H1 (cell line): ENCODE results near the gene ATP5MC3. TPM values are rescaled to one million over a fixed set of nuclear protein-coding genes. Genes with fewer than 3 reads are reported as not detected.

Experiments used
- CTCF ChIA-PET: fragments of 300-600 bp; sonication (Branson Sonifier 250); formaldehyde crosslinking; loops from one replicate; lab custom pipeline; 2021; ENCODE audit not compliant: partially characterized antibody; lab: Charles Lee
- POLR2A ChIA-PET: fragments of 300-600 bp; sonication (Branson Sonifier 250); formaldehyde crosslinking; loops from one replicate; lab custom pipeline; 2021; ENCODE audit warnings: inconsistent platforms; ENCODE audit not compliant: partially characterized antibody; lab: Charles Lee
- DNase-seq, 2 experiments: peaks; one replicate each; pipeline versions ENCODE4 v3.0.0 to v3.0.0-alpha.2; 2010 to 2022; ENCODE audit warnings: low spot score in 2 of 2, low read depth in 1 of 2, mixed read lengths in 1 of 2
- FAIRE-seq: peaks from 2 replicates; lab custom pipeline; 2011; peaks lifted over from hg19 to GRCh38; lab: Jason Lieb, UNC
- H2AFZ ChIP-seq: 2 replicates; pipeline ENCODE4 v1.8.1; 2012; ENCODE audit warnings: low read length, inconsistent platforms
- H2AK5ac ChIP-seq: 2 replicates; pipeline ENCODE4 v1.6.1; 2013; ENCODE audit warnings: low read depth, low read length
- H2BK120ac ChIP-seq: replicated peaks from 2 replicates; pipeline ENCODE3; 2013; ENCODE audit warnings: low read depth, low read length, inconsistent platforms
- H2BK12ac ChIP-seq: 2 replicates; pipeline ENCODE4 v1.6.1; 2013; ENCODE audit warnings: low read depth, low read length
- H2BK15ac ChIP-seq: 2 replicates; pipeline ENCODE4 v1.6.1; 2013; ENCODE audit warnings: low read length
- H2BK20ac ChIP-seq: 2 replicates; pipeline ENCODE4 v1.6.1; 2013; ENCODE audit warnings: low read length
- H2BK5ac ChIP-seq: 2 replicates; pipeline ENCODE4 v1.6.1; 2013; ENCODE audit warnings: low read depth, low read length
- H3K14ac ChIP-seq: 2 replicates; pipeline ENCODE4 v1.6.1; 2013; ENCODE audit warnings: inconsistent platforms; ENCODE audit not compliant: insufficient read length
- H3K18ac ChIP-seq: 2 replicates; pipeline ENCODE4 v1.6.1; 2013; ENCODE audit warnings: low read length; ENCODE audit errors: extremely low read depth
- H3K23ac ChIP-seq: 2 replicates; pipeline ENCODE4 v1.6.1; 2013; ENCODE audit warnings: inconsistent platforms; ENCODE audit not compliant: insufficient read length
- H3K23me2 ChIP-seq: 2 replicates; pipeline ENCODE4 v1.6.1; 2013; ENCODE audit warnings: low read depth, low read length
- H3K27ac ChIP-seq: 2 replicates; pipeline ENCODE4 v1.6.1; 2011; ENCODE audit warnings: low read depth, low read length, inconsistent platforms
- H3K27me3 ChIP-seq, 4 experiments: replicated peaks in 1 of 4; 1 replicate in 1 of 4; 2 replicates in 3 of 4; pipeline versions ENCODE4 v1.6.1 to v1.8.1; 2011 to 2013; ENCODE audit warnings: low read length in 3 of 4, mild to moderate bottlenecking in 3 of 4, inconsistent platforms in 2 of 4, mixed read lengths in 2 of 4, moderate library complexity in 1 of 4; ENCODE audit not compliant: control insufficient read depth in 3 of 4, insufficient read depth in 3 of 4; ENCODE audit errors: extremely low read depth in 1 of 4
- H3K36me3 ChIP-seq, 4 experiments: 2 replicates each; pipeline versions ENCODE4 v1.6.1 to v1.8.1; 2011 to 2013; ENCODE audit warnings: mild to moderate bottlenecking in 4 of 4, low read length in 3 of 4, moderate library complexity in 2 of 4, control low read depth in 1 of 4, inconsistent platforms in 1 of 4; ENCODE audit not compliant: insufficient read depth in 4 of 4, control insufficient read depth in 2 of 4
- H3K4ac ChIP-seq: replicated peaks from 2 replicates; pipeline ENCODE3; 2013; ENCODE audit warnings: low read length, low read depth, mixed read lengths, inconsistent platforms; ENCODE audit not compliant: insufficient read length
- H3K4me1 ChIP-seq, 4 experiments: replicated peaks in 1 of 4; 1 replicate in 1 of 4; 2 replicates in 3 of 4; pipeline versions ENCODE4 v1.6.1 to v1.8.1; 2011 to 2013; ENCODE audit warnings: low read length in 3 of 4, inconsistent platforms in 2 of 4, mixed read lengths in 1 of 4; ENCODE audit not compliant: insufficient read depth in 4 of 4, control insufficient read depth in 3 of 4
- H3K4me2 ChIP-seq, 2 experiments: 2 replicates each; pipeline versions ENCODE4 v1.6.1 to v1.8.1; 2011 to 2013; ENCODE audit warnings: low read depth in 2 of 2, low read length in 2 of 2, control low read depth in 1 of 2, inconsistent platforms in 1 of 2, mild to moderate bottlenecking in 1 of 2; ENCODE audit not compliant: insufficient read depth in 1 of 2
- H3K4me3 ChIP-seq, 4 experiments: fragments of 200-600, 300-600 bp in 1 of 4; sonication (generic), shearing (Covaris generic), sonication (Bioruptor Twin) in 1 of 4; 2 replicates each; pipeline versions ENCODE4 v1.5.1 to v1.8.1; 2011 to 2016; ENCODE audit warnings: low read length in 4 of 4, low read depth in 3 of 4, control low read depth in 2 of 4, inconsistent platforms in 2 of 4, mild to moderate bottlenecking in 2 of 4, mixed read lengths in 1 of 4, moderate library complexity in 1 of 4; ENCODE audit not compliant: insufficient read depth in 2 of 4; ENCODE audit errors: extremely low read depth in 1 of 4
- H3K56ac ChIP-seq: replicated peaks from 2 replicates; pipeline ENCODE3; 2013; ENCODE audit warnings: low read depth, mild to moderate bottlenecking, mixed read lengths, low read length, inconsistent platforms; ENCODE audit not compliant: insufficient read length
- H3K79me1 ChIP-seq: 2 replicates; pipeline ENCODE4 v1.6.1; 2013; ENCODE audit warnings: low read depth, low read length, control low read depth
- H3K79me2 ChIP-seq, 2 experiments: 2 replicates each; pipeline versions ENCODE4 v1.6.1 to v1.8.1; 2012 to 2013; ENCODE audit warnings: low read length in 2 of 2, mild to moderate bottlenecking in 2 of 2, inconsistent platforms in 1 of 2; ENCODE audit not compliant: insufficient read depth in 2 of 2, control insufficient read depth in 1 of 2
- H3K9ac ChIP-seq, 4 experiments: replicated peaks in 1 of 4; 1 replicate in 1 of 4; 2 replicates in 3 of 4; pipeline versions ENCODE4 v1.6.1 to v1.8.1; 2011 to 2013; ENCODE audit warnings: low read depth in 3 of 4, low read length in 3 of 4, control low read depth in 2 of 4, mild to moderate bottlenecking in 2 of 4, moderate library complexity in 2 of 4, inconsistent platforms in 1 of 4; ENCODE audit errors: extremely low read depth in 1 of 4
- H3K9me3 ChIP-seq, 2 experiments: 2 replicates each; pipeline versions ENCODE4 v1.6.1 to v1.8.1; 2012 to 2013; ENCODE audit warnings: mild to moderate bottlenecking in 2 of 2, moderate library complexity in 2 of 2, control low read depth in 1 of 2, inconsistent platforms in 1 of 2, low read depth in 1 of 2, low read length in 1 of 2, mixed read lengths in 1 of 2; ENCODE audit not compliant: insufficient read depth in 2 of 2
- H4K20me1 ChIP-seq, 2 experiments: replicated peaks in 1 of 2; 2 replicates each; pipeline versions ENCODE3 to v1.8.1; 2011 to 2013; ENCODE audit warnings: inconsistent platforms in 2 of 2, low read length in 2 of 2, mild to moderate bottlenecking in 1 of 2; ENCODE audit not compliant: insufficient read depth in 2 of 2, control insufficient read depth in 1 of 2
- H4K5ac ChIP-seq: 2 replicates; pipeline ENCODE4 v1.6.1; 2013; ENCODE audit warnings: low read length, low read depth, mixed read lengths, inconsistent platforms; ENCODE audit not compliant: insufficient read length
- H4K8ac ChIP-seq: 2 replicates; pipeline ENCODE4 v1.8.0; 2013; ENCODE audit warnings: mild to moderate bottlenecking, moderate library complexity, low read length, inconsistent platforms; ENCODE audit not compliant: insufficient read depth; ENCODE audit errors: extremely low read depth
- H4K91ac ChIP-seq: replicated peaks from 2 replicates; pipeline ENCODE3; 2013; ENCODE audit warnings: low read length, mixed read lengths, inconsistent platforms; ENCODE audit not compliant: insufficient read length
- ASH2L ChIP-seq: fragments of 200-600, 300-600 bp; sonication (generic); IDR thresholded peaks from one replicate; pipeline ENCODE4 v1.7.1; 2017; ENCODE audit warnings: low read length
- CEBPB ChIP-seq: IDR thresholded peaks from 2 replicates; pipeline ENCODE4 v1.6.1; 2012; ENCODE audit warnings: low read depth, low read length
- EP300 ChIP-seq, 2 experiments: IDR thresholded peaks; 1 replicate in 1 of 2; 2 replicates in 1 of 2; pipeline ENCODE4 v1.6.1; 2011 to 2012; ENCODE audit warnings: low read depth in 2 of 2, low read length in 2 of 2, mild to moderate bottlenecking in 2 of 2, borderline replicate concordance in 1 of 2, inconsistent platforms in 1 of 2, moderate library complexity in 1 of 2
- FOSL1 ChIP-seq: IDR thresholded peaks from 2 replicates; pipeline ENCODE4 v1.6.1; 2011; ENCODE audit warnings: mild to moderate bottlenecking, low read depth, low read length, moderate library complexity; ENCODE audit not compliant: insufficient read depth
- HDAC2 ChIP-seq, 2 experiments: fragments of 300-600 bp in 1 of 2; sonication (generic) in 1 of 2; IDR thresholded peaks; 2 replicates each; pipeline ENCODE4 v1.6.1; 2011 to 2012; ENCODE audit warnings: low read depth in 2 of 2, low read length in 2 of 2, mild to moderate bottlenecking in 2 of 2, moderate library complexity in 2 of 2, borderline replicate concordance in 1 of 2, inconsistent platforms in 1 of 2
- HDAC6 ChIP-seq: IDR thresholded peaks from one replicate; pipeline ENCODE4 v1.7.1; 2012; ENCODE audit warnings: low read depth, mild to moderate bottlenecking, inconsistent platforms, low read length, moderate library complexity
- NRF1 ChIP-seq: IDR thresholded peaks from 2 replicates; pipeline ENCODE4 v1.6.1; 2011; ENCODE audit warnings: mild to moderate bottlenecking, low read depth, low read length, improper control_type of control experiment
- POLR2A ChIP-seq, 2 experiments: IDR thresholded peaks; 1 replicate in 1 of 2; 2 replicates in 1 of 2; pipeline ENCODE4 v1.6.1; 2011; ENCODE audit warnings: low read depth in 2 of 2, low read length in 2 of 2, mild to moderate bottlenecking in 2 of 2; ENCODE audit errors: control extremely low read depth in 1 of 2
- RBBP5 ChIP-seq: IDR thresholded peaks from 2 replicates; pipeline ENCODE4 v1.7.1; 2012; ENCODE audit warnings: low read depth, mild to moderate bottlenecking, inconsistent platforms, low read length, moderate library complexity, borderline replicate concordance
- RNF2 ChIP-seq: fragments of 200-900, 300-1000 bp; sonication (generic); IDR thresholded peaks from 2 replicates; pipeline ENCODE4 v1.7.1; 2016; ENCODE audit warnings: borderline replicate concordance, low read depth, mild to moderate bottlenecking, antibody characterized with exemption, low read length; ENCODE audit not compliant: poor library complexity, severe bottlenecking; ENCODE audit errors: missing control alignments
- RXRA ChIP-seq: IDR thresholded peaks from 2 replicates; pipeline ENCODE4 v1.6.1; 2011; ENCODE audit warnings: low read depth, mild to moderate bottlenecking, low read length, moderate library complexity; ENCODE audit not compliant: insufficient read depth
- SP1 ChIP-seq: IDR thresholded peaks from 2 replicates; pipeline ENCODE4 v1.6.1; 2011; ENCODE audit warnings: low read depth, low read length
- TCF12 ChIP-seq: IDR thresholded peaks from 2 replicates; pipeline ENCODE4 v1.6.1; 2011; ENCODE audit warnings: low read depth, mild to moderate bottlenecking, low read length
- WGBS, 2 experiments: shearing (Covaris generic) in 1 of 2; methylation state at CpG; one replicate each; pipeline versions ENCODE4 v1.1.6 to v1.1.7; 2013 to 2015; ENCODE audit warnings: low lambda C conversion rate in 2 of 2, mixed read lengths in 2 of 2, inconsistent platforms in 1 of 2, low coverage in 1 of 2, missing lambda C conversion rate in 1 of 2; ENCODE audit not compliant: insufficient replicate concordance in 2 of 2, insufficient coverage in 1 of 2, insufficient read length in 1 of 2; ENCODE audit errors: extremely low coverage in 1 of 2, missing lambda C conversion rate in 1 of 2; 5-methylcytosine and 5-hydroxymethylcytosine counted together
- polyA plus RNA-seq, 7 experiments: library from polyadenylated mRNA; depleted of rRNA in 3 of 7; stranded (reverse) in 5 of 7; unstranded in 2 of 7; fragments of >200 nt in 5 of 7; fragments of 200-250 nt in 2 of 7; gene quantifications; 1 replicate in 5 of 7; 2 replicates in 1 of 7; 4 replicates in 1 of 7; pipeline versions ENCODE4 v1.2.1 to v1.2.3, GENCODE V29; 2011 to 2013; ENCODE audit warnings: missing spikeins in 2 of 7, mixed read lengths in 2 of 7
- total RNA-seq: library from RNA; stranded (reverse); fragmentation: NEBNext Ultra II Directional; extraction: Animal tissue kit (Norgen Biotek cat#: 25700); gene quantifications from 2 replicates; pipeline ENCODE4 v1.2.1, GENCODE V29; 2021

The ATP5MC3 gene
- total and polyA plus RNA-seq, 2 of the 8 experiments (the other 6 are each of a cell fraction or from before 2014, with no cell fraction given), result 320 to 856 TPM

DNA sequence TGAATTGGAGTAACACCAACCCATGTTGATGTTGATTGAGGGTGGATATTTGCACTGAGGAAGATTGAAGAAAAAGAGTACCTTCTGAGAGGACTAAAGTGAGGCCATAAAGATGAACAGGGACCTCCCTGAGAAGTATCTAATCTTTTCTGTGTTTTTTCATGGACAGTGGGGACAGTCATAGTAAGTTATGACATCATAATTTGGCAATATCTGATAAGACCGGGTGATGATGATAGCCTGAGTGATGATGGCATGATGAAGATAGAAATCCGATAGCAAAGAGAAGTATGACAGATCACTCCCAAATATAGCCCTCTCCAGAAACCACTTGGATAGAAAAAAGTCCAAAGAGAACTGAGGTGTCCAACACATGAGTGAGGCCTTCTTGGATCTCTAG lies 2.2 kb upstream of the ATP5MC3 start:
- H3K4ac ChIP-seq, result no peak overlapping the region
- POLR2A ChIA-PET, result interaction anchor here (1.4 to 2.2 kb wide), 2 partner anchors 8 to 179 kb away, joined by 3 to 5 read pairs; partner anchors contain the start of gene CHN1
- H4K5ac ChIP-seq, result no peak overlapping the region
- H2BK20ac ChIP-seq, result no peak overlapping the region
- no peak overlapping the region for H4K8ac ChIP-seq
- no peak overlapping the region for H2BK12ac ChIP-seq
- H2BK5ac ChIP-seq, result no peak overlapping the region
- H3K27ac ChIP-seq, result no peak overlapping the region
- H3K4me1 ChIP-seq, result no peaks in the 10 kb centered on the region; a peak in 1 of 7 replicates
- no peaks in the 10 kb centered on the region for H3K9me3 ChIP-seq
- no peak overlapping the region for H2BK120ac ChIP-seq
- 96% methylated on average over 2 of the region's 2 CpGs; no CpG with 5 or more reads in 1 of the 2 experiments for WGBS, 2 experiments
- no peak overlapping the region for H3K4me3 ChIP-seq
- H2BK15ac ChIP-seq, result no peak overlapping the region
- no peaks in the 10 kb centered on the region for H3K27me3 ChIP-seq
- FAIRE-seq, result no peak
- no peak overlapping the region for H3K4me2 ChIP-seq
- no peak overlapping the region for H3K56ac ChIP-seq
- H3K23ac ChIP-seq, result no peak overlapping the region
- no peak overlapping the region for H2AK5ac ChIP-seq
- peaks cover 0 to 3% of the 10 kb centered on the region in 2 experiments for H4K20me1 ChIP-seq
- DNase-seq, result no peak
- peaks cover 3 to 15% (median 9%) of the 10 kb centered on the region in 4 experiments; a peak in 7 of 8 replicates for H3K36me3 ChIP-seq
- H3K23me2 ChIP-seq, result no peaks in the 10 kb centered on the region
- H3K79me2 ChIP-seq, result peaks cover 0 to 21% of the 10 kb centered on the region in 2 experiments; a peak in 2 of 4 replicates
- no peak overlapping the region for H3K14ac ChIP-seq
- no peak overlapping the region for H3K9ac ChIP-seq
- peaks cover 2% of the 10 kb centered on the region; the same call in 1 of the 2 replicates for H3K79me1 ChIP-seq
- TF ChIP-seq TCF12, result no peak
- no peak for TF ChIP-seq CEBPB
- TF ChIP-seq NRF1, result no peak
- no peak for TF ChIP-seq HDAC6
- TF ChIP-seq POLR2A (IDR thresholded peaks at IDR 0.05; ENCODE audit: control extremely low read depth in 1 of 2, low read depth in 2 of 2, low read length in 2 of 2), result no peak
- TF ChIP-seq FOSL1, result no peak
- no peak for TF ChIP-seq HDAC2 (IDR thresholded peaks at IDR 0.05; ENCODE audit: borderline replicate concordance in 1 of 2, low read depth in 2 of 2, low read length in 2 of 2)
- TF ChIP-seq SP1, result no peak
- no peak for TF ChIP-seq EP300 (IDR thresholded peaks at IDR 0.05; ENCODE audit: borderline replicate concordance in 1 of 2, low read depth in 2 of 2, low read length in 2 of 2)
- no peak for TF ChIP-seq RBBP5
- no peak for TF ChIP-seq RNF2
- no peak for TF ChIP-seq ASH2L
- no peak for TF ChIP-seq RXRA
- H2AFZ ChIP-seq, result no peak overlapping the region
- no peak overlapping the region for H4K91ac ChIP-seq
- CTCF ChIA-PET, result interaction anchor here (1.0 to 1.6 kb wide), 2 partner anchors 9 to 72 kb away, joined by 3 to 5 read pairs; no protein-coding TSS in a partner anchor
- no peak overlapping the region for H3K18ac ChIP-seq
